Activated T-helper 2 cell treated with anti-CD3 and anti-CD28 coated beads, Interferon-gamma antibody, Interleukin-2, Interleukin-4, amounts not matched to agents 10 μg/mL and 5 μg/mL and 100 μg/mL, durations not matched to agents 14 hours and 24 hours and 36 hours (primary cell): ENCODE measurements around the gene SPOCK2. TPM values are rescaled to one million over a fixed set of nuclear protein-coding genes. Genes with fewer than 3 reads are reported as not detected.
"Not testable (repeated sequence)": the region's sequence is repeated elsewhere in the genome, so short reads cannot be mapped to it uniquely, and the experiment has no call there.

Experiments
- DNase-seq: peaks from one replicate; pipeline ENCODE4 v3.0.0; 2021; ENCODE audit warnings: low spot score
- H3K27ac Mint-ChIP-seq: one replicate; pipeline ENCODE4 v1.8.0; 2021; ENCODE audit warnings: mixed read lengths
- H3K27me3 Mint-ChIP-seq: one replicate; pipeline ENCODE4 v1.8.0; 2021; ENCODE audit warnings: low read depth, mixed read lengths
- H3K36me3 Mint-ChIP-seq: one replicate; pipeline ENCODE4 v1.8.0; 2021; ENCODE audit warnings: low read depth, mixed read lengths
- H3K4me1 Mint-ChIP-seq: one replicate; pipeline ENCODE4 v1.8.0; 2021; ENCODE audit warnings: low read depth, mixed read lengths
- H3K4me3 Mint-ChIP-seq: one replicate; pipeline ENCODE4 v1.8.0; 2021; ENCODE audit warnings: low read depth, mild to moderate bottlenecking, moderate library complexity, mixed read lengths
- H3K9me3 Mint-ChIP-seq: one replicate; pipeline ENCODE4 v1.8.0; 2021; ENCODE audit warnings: mixed read lengths
- intact Hi-C: fragments of 100-400 bp; cut with micrococcal nuclease; formaldehyde crosslinking; loops from one replicate; pipeline ENCODE4 v1.15.1; 2023
- total RNA-seq: library from RNA; stranded (reverse); gene quantifications from 2 replicates; pipeline ENCODE4 v1.2.3, GENCODE V29; 2022

Gene SPOCK2
- total RNA-seq, 1 donor from 2014 or later: 137 TPM

GRCh38 chr10:72032409-72033162 lies 55.8 kb downstream of the SPOCK2 start:
- H3K27ac Mint-ChIP-seq, intact Hi-C loops, H3K36me3 Mint-ChIP-seq, H3K4me3 Mint-ChIP-seq, DNase-seq, H3K4me1 Mint-ChIP-seq, H3K27me3 Mint-ChIP-seq, H3K9me3 Mint-ChIP-seq: not testable (repeated sequence)

- H3K36me3 Mint-ChIP-seq: no peaks in the 10 kb centered on the region
- no peaks in the 10 kb centered on the region for H3K9me3 Mint-ChIP-seq
- no peak overlapping the region for H3K4me3 Mint-ChIP-seq
- DNase-seq: no peak
- H3K4me1 Mint-ChIP-seq: peaks cover 4% of the 10 kb centered on the region
- H3K27me3 Mint-ChIP-seq: peaks cover 2% of the 10 kb centered on the region
- intact Hi-C loops: no loop called here
- H3K27ac Mint-ChIP-seq: no peak overlapping the region
These were observed 56.6 kb downstream of the SPOCK2 start for GRCh38 chr10:72031706-72032105.

- no peak overlapping the region for H3K4me3 Mint-ChIP-seq
- H3K9me3 Mint-ChIP-seq: no peaks in the 10 kb centered on the region
- no peak overlapping the region for H3K27ac Mint-ChIP-seq
- intact Hi-C loops: no loop called here
- H3K27me3 Mint-ChIP-seq: peaks cover 3% of the 10 kb centered on the region
- peaks cover 4% of the 10 kb centered on the region for H3K4me1 Mint-ChIP-seq
- no peak for DNase-seq
- no peaks in the 10 kb centered on the region for H3K36me3 Mint-ChIP-seq
These were observed 57.4 kb downstream of the SPOCK2 start for GRCh38 chr10:72030762-72031543.

GRCh38 chr10:72029414-72029813 lies 58.9 kb downstream of the SPOCK2 start:
- H3K9me3 Mint-ChIP-seq: no peaks in the 10 kb centered on the region
- DNase-seq: no peak
- H3K27ac Mint-ChIP-seq: no peak overlapping the region
- intact Hi-C loops: no loop called here
- H3K4me3 Mint-ChIP-seq: no peak overlapping the region
- peaks cover 4% of the 10 kb centered on the region for H3K4me1 Mint-ChIP-seq
- H3K36me3 Mint-ChIP-seq: no peaks in the 10 kb centered on the region
- peaks cover 4% of the 10 kb centered on the region for H3K27me3 Mint-ChIP-seq

- intact Hi-C loops: no loop called here
- H3K27ac Mint-ChIP-seq: no peak overlapping the region
- H3K9me3 Mint-ChIP-seq: no peaks in the 10 kb centered on the region
- DNase-seq: no peak
- no peak overlapping the region for H3K4me3 Mint-ChIP-seq
- peaks cover 4% of the 10 kb centered on the region for H3K4me1 Mint-ChIP-seq
- no peaks in the 10 kb centered on the region for H3K36me3 Mint-ChIP-seq
- H3K27me3 Mint-ChIP-seq: peaks cover 5% of the 10 kb centered on the region
These were observed 60.9 kb downstream of the SPOCK2 start for GRCh38 chr10:72027498-72027897.

GRCh38 chr10:72026278-72027111 lies 61.9 kb downstream of the SPOCK2 start:
- no peak for DNase-seq
- no peaks in the 10 kb centered on the region for H3K36me3 Mint-ChIP-seq
- intact Hi-C loops: no loop called here
- H3K27me3 Mint-ChIP-seq: peaks cover 5% of the 10 kb centered on the region
- no peak overlapping the region for H3K27ac Mint-ChIP-seq
- H3K4me3 Mint-ChIP-seq: no peak overlapping the region
- no peaks in the 10 kb centered on the region for H3K9me3 Mint-ChIP-seq
- H3K4me1 Mint-ChIP-seq: peaks cover 4% of the 10 kb centered on the region

- Mint-ChIP-seq H3K4me3 (no peak overlapping the region), H3K27ac (no peak overlapping the region), H3K36me3 (no peaks in the 10 kb centered on the region), H3K9me3 (no peaks in the 10 kb centered on the region), H3K4me1 (peaks cover 9% of the 10 kb centered on the region), H3K27me3 (peaks cover 7% of the 10 kb centered on the region)
- no peak for DNase-seq
- intact Hi-C loops: no loop called here
These were observed 62.5 kb downstream of the SPOCK2 start for GRCh38 chr10:72025832-72026231.

- H3K4me3 Mint-ChIP-seq: no peak overlapping the region
- H3K9me3 Mint-ChIP-seq: no peaks in the 10 kb centered on the region
- H3K4me1 Mint-ChIP-seq: peaks cover 9% of the 10 kb centered on the region
- DNase-seq: no peak
- intact Hi-C loops: no loop called here
- H3K27ac Mint-ChIP-seq: no peak overlapping the region
- no peaks in the 10 kb centered on the region for H3K36me3 Mint-ChIP-seq
- H3K27me3 Mint-ChIP-seq: peaks cover 7% of the 10 kb centered on the region
These were observed 63.0 kb downstream of the SPOCK2 start for GRCh38 chr10:72025400-72025799.

- Mint-ChIP-seq H3K36me3 (no peaks in the 10 kb centered on the region), H3K4me1 (peaks cover 9% of the 10 kb centered on the region), H3K9me3 (no peaks in the 10 kb centered on the region), H3K27ac (no peak overlapping the region), H3K4me3 (no peak overlapping the region), H3K27me3 (peaks cover 7% of the 10 kb centered on the region)
- intact Hi-C loops: no loop called here
- DNase-seq: no peak
These were observed 63.8 kb downstream of the SPOCK2 start for GRCh38 chr10:72024596-72024995.

GRCh38 chr10:72022228-72022627 lies 66.1 kb downstream of the SPOCK2 start:
- no peak for DNase-seq
- peaks cover 5% of the 10 kb centered on the region for H3K4me1 Mint-ChIP-seq
- H3K36me3 Mint-ChIP-seq: no peaks in the 10 kb centered on the region
- H3K27me3 Mint-ChIP-seq: peaks cover 10% of the 10 kb centered on the region
- no peaks in the 10 kb centered on the region for H3K9me3 Mint-ChIP-seq
- no peak overlapping the region for H3K27ac Mint-ChIP-seq
- H3K4me3 Mint-ChIP-seq: no peak overlapping the region
- intact Hi-C loops: no loop called here

GRCh38 chr10:72020914-72021809 lies 67.2 kb downstream of the SPOCK2 start:
- no peaks in the 10 kb centered on the region for H3K9me3 Mint-ChIP-seq
- peaks cover 7% of the 10 kb centered on the region for H3K27me3 Mint-ChIP-seq
- H3K27ac Mint-ChIP-seq: no peak overlapping the region
- intact Hi-C loops: no loop called here
- no peak overlapping the region for H3K4me3 Mint-ChIP-seq
- peaks cover 5% of the 10 kb centered on the region for H3K4me1 Mint-ChIP-seq
- no peaks in the 10 kb centered on the region for H3K36me3 Mint-ChIP-seq
- DNase-seq: no peak
